UCSD-AML1 (cell line): ENCODE data around the gene MCM5.
A peak's percentile ranks its signal among the peaks of the same experiment; 100 is the strongest.

Experiments used
- DNase-seq: peaks from one replicate; lab custom pipeline; 2025; ENCODE audit not compliant: unreplicated experiment; lab: John Stamatoyannopoulos, UW

The MCM5 gene

GRCh38 chr22:35400501-35400790 lies 506 bp downstream of the MCM5 start:
- no peak for DNase-seq

- DNase-seq, result no peak
Measured at GRCh38 chr22:35401863-35402262, 1.9 kb downstream of the MCM5 start.

- no peak for DNase-seq
Measured at GRCh38 chr22:35403356-35403755, 3.4 kb downstream of the MCM5 start.

GRCh38 chr22:35404176-35404575 lies 4.2 kb downstream of the MCM5 start:
- DNase-seq, result no peak

GRCh38 chr22:35406443-35406842 lies 6.5 kb downstream of the MCM5 start:
- DNase-seq, result no peak

GRCh38 chr22:35407362-35407761 lies 7.4 kb downstream of the MCM5 start:
- no peak for DNase-seq

GRCh38 chr22:35409783-35410662 lies 10.1 kb downstream of the MCM5 start:
- DNase-seq, result peak; percentile 55

- no peak for DNase-seq
Measured at GRCh38 chr22:35410663-35411034, 10.7 kb downstream of the MCM5 start.

- no peak for DNase-seq
Measured at GRCh38 chr22:35411102-35411501, 11.2 kb downstream of the MCM5 start.

- DNase-seq, result no peak
Measured at GRCh38 chr22:35413624-35414023, 13.7 kb downstream of the MCM5 start.

- no peak for DNase-seq
Measured at GRCh38 chr22:35417606-35418005, 17.7 kb downstream of the MCM5 start.

- DNase-seq, result no peak
Measured at GRCh38 chr22:35418088-35418487, 18.1 kb downstream of the MCM5 start.

- no peak for DNase-seq
Measured at GRCh38 chr22:35418731-35419130, 18.8 kb downstream of the MCM5 start.

GRCh38 chr22:35419756-35420155 lies 19.8 kb downstream of the MCM5 start:
- no peak for DNase-seq

GRCh38 chr22:35421121-35421520 lies 21.2 kb downstream of the MCM5 start:
- no peak for DNase-seq

GRCh38 chr22:35422145-35422544 lies 22.2 kb downstream of the MCM5 start:
- DNase-seq, result no peak

- DNase-seq, result no peak
Measured at GRCh38 chr22:35422936-35423335, 23.0 kb downstream of the MCM5 start.

GRCh38 chr22:35424081-35424480 lies 24.1 kb downstream of the MCM5 start:
- DNase-seq, result no peak

GRCh38 chr22:35424761-35425160 lies 24.8 kb downstream of the MCM5 start:
- DNase-seq, result no peak

GRCh38 chr22:35425546-35425945 lies 25.6 kb downstream of the MCM5 start:
- DNase-seq, result no peak

- no peak for DNase-seq
Measured at GRCh38 chr22:35425971-35426800, 26.2 kb downstream of the MCM5 start.

GRCh38 chr22:35426801-35427140 lies 26.8 kb downstream of the MCM5 start:
- no peak for DNase-seq
